OCI-LY3 (cell line): Measurements from ENCODE around the gene NDUFAF3.

Experiments
- EZH2phosphoT487 ChIP-seq: fragments of 200-600 bp; shearing (Covaris generic); IDR thresholded peaks from 2 replicates; pipeline ENCODE4 v1.6.1; 2018; ENCODE audit warnings: antibody characterized with exemption, mixed run types, low read depth
- TF ChIP-seq, protein P1 (sequence below): fragments of 200-600, 300-600 bp; sonication (generic); IDR thresholded peaks from 2 replicates; pipeline ENCODE4 v1.5.1; 2014; ENCODE audit warnings: antibody characterized with exemption, low read length, low read depth

DNA sequence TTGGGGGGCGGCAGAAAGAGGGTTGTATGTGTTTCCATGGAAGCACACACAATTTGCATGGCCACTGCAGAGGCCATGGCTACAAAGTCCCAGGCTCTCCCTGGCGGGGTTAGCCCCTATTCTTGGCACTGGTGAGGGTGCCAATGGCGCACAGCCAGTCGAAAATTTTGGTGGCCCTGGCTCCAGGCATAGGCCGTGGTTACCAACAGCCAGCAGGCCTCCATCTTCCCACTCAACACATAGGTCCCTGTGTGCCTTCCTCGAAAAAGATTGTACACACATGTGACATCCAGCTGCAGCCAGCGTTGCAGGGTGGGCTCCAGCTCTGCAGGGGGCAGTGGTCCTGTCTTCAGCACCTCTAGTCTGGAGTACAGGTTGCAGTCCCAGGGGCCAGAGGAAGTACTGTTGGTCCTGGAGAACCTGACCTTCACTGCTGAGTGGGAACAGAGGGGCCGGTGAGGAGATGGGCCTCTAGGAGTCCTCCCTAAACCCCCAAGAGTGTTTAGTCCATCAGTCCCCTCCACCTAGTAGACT, 24.8 kb upstream of the NDUFAF3 start:
- TF ChIP-seq, protein P1, sequence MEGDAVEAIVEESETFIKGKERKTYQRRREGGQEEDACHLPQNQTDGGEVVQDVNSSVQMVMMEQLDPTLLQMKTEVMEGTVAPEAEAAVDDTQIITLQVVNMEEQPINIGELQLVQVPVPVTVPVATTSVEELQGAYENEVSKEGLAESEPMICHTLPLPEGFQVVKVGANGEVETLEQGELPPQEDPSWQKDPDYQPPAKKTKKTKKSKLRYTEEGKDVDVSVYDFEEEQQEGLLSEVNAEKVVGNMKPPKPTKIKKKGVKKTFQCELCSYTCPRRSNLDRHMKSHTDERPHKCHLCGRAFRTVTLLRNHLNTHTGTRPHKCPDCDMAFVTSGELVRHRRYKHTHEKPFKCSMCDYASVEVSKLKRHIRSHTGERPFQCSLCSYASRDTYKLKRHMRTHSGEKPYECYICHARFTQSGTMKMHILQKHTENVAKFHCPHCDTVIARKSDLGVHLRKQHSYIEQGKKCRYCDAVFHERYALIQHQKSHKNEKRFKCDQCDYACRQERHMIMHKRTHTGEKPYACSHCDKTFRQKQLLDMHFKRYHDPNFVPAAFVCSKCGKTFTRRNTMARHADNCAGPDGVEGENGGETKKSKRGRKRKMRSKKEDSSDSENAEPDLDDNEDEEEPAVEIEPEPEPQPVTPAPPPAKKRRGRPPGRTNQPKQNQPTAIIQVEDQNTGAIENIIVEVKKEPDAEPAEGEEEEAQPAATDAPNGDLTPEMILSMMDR, result no peak
- TF ChIP-seq EZH2phosphoT487, result no peak
